Stimulated activated CD8-positive, alpha-beta memory T cell treated with anti-CD3 and anti-CD28 coated beads, Interleukin-4, amount 100 ng/mL, for 24 hours (primary cell): Measurements from ENCODE around the gene CFAP99.
"Not testable (repeated sequence)": the region's sequence is repeated elsewhere in the genome, so short reads cannot be mapped to it uniquely, and the experiment has no call there.

Source experiments
- DNase-seq: peaks from one replicate; pipeline ENCODE4 v3.0.0-alpha.2; 2020; ENCODE audit warnings: low read depth

The CFAP99 gene

DNA sequence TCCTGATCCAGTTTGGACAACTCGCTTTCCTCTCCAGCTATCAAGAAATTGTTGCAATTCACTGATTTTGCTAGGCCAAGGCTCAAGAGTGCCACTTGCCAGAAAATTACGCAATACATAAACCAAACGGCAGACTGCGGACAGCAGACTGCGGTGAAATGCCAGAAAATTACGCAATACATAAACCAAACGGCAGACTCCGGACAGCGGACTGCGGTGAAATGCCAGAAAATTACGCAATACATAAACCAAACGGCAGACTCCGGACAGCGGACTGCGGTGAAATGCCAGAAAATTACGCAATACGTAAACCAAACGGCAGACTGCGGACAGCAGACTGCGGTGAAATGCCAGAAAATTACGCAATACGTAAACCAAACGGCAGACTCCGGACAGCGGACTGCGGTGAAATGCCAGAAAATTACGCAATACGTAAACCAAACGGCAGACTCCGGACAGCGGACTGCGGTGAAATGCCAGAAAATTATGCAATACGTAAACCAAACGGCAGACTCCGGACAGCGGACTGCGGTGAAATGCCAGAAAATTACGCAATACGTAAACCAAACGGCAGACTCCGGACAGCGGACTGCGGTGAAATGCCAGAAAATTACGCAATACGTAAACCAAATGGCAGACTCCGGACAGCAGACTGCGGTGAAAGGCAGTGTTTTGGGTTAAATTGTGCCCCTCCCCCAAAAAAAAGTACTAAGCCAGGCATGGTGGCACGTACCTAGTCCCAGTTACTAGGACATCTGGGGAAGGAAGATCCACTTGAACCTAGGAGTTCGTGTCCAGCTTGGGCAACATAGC lies 11.4 kb downstream of the CFAP99 start:
- DNase-seq, result not testable (repeated sequence)

DNA sequence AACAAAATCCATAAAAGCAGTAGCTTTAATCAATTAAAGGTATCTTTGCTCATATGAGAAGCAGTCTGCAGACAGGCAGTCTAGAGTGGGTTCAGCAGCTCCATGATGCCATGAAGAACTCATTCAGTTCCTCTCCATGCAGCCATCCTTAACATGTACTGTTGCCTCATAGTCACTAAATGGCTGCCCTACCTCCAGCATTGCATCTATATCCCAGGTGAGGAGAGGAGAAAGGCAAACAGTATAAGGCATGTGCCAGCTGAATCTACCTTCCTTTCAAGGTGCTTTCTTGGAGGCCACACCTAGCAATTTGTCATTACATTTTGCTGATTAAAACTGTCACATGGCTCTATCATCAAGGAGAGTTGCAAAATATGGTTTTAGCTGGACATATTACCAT lies 13.2 kb downstream of the CFAP99 start:
- DNase-seq, result no peak

DNA sequence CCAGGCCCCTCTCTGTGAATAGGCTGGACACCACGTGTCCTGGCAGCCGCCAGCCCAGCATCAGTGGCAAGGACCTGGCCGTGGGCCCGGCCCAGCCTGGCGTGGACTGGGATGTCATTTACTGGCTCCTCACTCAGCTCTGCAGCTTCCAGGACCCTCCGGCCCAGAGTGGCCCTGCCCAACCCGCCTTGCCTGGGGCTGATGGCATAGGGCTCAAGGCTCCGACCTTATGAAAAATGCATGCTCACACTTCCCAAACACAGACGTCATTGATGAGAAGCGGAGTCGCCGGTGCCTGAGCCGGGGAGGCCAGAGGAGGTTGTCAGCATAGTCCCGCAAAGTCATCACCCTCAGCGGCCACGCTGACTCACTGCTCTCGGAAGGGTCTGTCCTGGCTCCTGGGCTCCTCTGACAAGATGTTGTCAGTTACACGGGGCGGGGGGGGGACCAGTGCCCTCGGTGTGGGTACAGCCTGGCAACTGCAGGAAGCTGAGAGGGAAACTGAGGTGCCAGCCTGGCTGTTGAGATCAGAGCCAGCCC lies 14.3 kb downstream of the CFAP99 start:
- DNase-seq, result no peak

DNA sequence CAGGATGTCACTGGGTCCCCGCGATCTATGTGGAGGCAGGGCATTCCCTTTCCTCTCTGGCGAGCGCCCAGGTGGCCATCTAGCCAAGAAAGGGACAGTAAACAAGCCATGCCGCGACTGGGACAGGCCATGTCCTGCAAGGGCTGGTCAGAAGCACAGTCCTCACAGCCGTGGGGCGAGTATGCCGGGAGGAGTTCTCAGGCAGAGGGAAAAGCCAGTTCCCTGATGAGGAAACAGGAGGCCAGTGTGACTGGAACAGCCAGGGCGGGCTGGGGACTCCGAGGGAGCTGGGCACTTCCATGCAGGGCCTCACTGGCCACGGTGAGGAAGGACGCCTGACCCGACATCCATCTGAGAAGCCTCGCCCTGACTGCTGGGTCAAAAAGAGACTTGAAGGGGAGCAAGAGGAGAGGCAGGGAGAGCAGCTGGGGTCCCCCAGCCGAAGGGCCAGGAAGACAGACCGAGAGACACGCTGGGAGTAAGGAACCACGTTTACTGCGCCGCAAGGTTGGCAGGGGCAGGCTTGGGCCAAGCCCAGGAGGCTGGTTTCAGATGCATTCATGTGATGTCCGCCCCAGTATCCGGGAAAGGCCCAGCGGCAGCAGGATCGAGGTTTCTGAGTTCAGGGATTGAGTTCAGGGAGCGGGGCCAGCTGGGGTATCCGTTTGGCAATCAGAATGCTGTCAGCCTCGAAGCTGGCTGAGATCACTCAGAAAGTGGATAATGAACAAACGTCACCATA lies 15.0 kb downstream of the CFAP99 start:
- no peak for DNase-seq

DNA sequence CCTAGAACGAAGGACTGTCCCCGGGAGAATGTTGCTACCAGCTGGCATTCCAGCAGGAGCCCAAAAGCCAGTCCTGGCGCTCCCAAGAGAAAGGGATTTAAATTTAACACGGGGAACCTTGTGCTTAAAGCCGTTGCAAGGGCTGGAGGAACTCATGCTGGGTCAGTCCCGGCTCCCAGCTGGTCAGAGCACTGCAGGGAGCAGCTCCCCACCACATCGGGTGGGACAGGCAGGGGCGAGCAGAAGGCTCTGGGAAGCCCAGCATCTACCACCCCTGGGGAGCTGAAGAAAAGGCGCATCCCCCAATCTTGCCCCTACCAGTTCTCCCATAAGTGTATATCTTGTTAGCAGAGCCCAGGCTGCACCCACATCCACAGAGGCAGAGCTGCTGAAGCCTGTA lies 15.7 kb downstream of the CFAP99 start:
- no peak for DNase-seq

DNA sequence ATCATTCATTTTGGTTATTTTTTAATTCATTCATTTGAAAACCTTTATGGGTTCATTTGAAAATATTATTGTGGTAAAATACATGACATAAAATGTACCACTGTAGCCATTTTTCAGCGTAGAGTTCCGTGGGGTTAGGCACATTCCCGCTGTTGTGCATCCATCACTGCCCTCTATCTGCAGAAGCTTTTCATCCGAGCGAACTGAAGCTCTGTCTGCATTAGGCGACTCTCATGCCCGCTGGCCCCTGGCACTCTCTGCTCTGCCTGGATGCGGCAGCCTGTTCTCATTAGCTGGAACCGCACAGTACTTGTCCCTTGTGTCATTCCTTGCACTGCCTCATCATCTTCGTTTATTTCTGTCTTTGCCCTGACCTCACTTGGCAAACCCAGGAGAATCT lies 17.5 kb downstream of the CFAP99 start:
- DNase-seq, result no peak

DNA sequence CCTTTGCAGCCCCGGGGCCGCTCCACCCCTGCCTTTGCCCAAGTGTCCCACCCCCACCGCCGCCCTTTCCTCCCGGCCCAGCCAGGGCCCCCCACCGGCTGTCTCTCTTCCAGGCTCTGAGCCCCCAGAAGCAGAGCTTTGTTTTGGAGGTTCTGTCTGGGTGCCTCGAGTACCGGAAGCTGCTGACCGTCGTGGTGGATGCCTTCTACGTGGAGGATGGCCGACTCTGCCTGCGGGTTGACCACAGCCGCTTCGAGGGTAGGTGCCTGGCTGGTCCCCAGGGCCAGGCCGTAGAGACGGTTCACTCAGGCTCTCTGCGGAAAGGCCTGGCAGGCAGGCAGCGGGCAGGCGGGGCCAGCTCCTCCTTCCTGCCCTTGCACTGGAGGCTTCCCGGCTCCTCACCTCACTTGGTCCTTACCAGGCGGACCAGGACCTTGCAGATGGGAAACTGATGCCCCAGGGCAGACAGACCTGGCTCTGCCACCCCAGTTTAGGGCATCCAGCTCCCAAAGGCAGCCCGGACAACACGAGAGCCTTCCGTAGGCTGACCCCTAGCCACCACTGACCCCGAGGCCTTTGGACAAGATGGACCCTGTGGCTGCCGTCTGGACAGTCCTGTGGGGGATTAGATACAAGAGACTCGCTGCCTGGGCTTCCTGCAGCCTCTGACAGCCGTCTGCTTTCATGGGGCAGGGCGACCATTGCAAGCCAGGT lies 18.2 kb downstream of the CFAP99 start:
- DNase-seq, result no peak

DNA sequence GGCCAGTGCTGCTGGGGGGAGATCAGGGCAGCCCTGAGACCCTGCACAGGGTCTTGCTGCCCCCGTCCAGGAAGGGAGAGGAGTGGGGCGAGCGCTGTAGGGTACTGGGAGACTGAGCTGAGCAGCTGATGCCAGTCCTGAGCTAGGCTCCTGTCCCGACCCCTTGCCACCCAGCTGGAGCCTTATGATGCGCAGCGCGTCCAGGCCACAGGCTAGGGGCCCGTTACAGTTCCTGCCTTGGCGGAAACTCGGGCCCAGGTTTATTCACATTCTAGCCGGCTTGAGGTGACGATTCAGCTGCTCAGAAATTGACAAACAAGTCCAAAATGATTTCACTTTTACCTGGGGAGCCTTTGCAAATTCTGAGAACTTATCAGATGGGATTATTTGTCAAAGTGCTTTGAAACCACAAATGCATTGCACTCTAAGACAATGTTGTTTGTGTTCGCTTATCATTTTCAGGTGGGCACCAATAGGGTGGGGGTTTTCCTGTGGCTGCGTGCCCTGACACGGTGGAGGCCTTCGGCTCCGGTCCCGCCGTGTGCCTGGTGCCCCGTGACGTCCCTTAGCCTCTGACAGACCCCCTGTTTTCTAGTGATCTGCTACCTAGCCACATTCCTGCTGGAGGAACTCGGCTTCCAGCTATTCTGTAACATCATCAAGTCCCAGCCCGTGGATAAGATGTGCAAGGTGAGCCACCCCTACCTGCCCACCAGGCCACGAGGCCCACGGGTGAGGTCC lies 18.9 kb downstream of the CFAP99 start:
- DNase-seq, result no peak

DNA sequence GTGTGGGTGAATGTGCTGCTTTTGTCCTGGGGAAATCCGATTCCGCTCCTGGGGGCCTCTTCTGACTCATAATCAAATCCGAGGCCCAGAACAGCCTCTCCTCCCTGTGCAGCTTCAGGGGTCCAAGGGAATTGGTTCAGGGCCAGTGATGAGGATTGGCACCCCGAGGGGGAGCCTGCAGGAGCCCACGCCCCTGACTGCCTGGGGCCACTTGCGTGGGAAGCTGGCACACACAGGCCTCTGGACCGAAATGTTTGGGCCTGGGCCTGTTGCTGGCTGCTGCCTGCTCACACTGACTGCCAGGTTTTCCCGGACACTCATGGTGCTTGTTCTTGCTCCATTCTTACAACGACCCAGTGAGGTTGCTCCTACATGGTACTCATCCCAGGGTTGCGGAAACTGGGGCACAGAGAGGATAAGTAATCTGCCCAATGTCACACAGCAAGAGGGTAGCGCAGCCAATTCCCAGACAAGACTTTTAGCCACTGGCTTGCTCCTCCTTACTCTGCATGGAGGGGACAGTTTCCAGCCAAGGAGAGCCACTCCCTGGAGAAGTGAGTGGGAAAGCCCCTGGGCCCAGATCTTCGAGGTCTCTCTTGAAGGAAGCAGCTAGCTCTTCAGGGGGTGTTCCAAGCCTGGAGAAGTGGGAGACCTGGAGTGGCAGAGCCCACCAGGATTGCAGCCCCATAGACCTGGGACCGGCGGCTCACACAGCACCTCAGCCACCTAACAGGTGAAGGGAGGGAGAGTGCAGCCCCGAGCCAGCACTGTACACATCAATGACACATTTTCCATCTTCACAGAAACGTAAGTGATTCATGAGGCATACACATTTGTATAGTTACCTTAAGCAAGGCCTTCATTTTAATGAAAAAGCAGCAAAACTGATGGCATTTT lies 20.3 kb downstream of the CFAP99 start:
- no peak for DNase-seq

DNA sequence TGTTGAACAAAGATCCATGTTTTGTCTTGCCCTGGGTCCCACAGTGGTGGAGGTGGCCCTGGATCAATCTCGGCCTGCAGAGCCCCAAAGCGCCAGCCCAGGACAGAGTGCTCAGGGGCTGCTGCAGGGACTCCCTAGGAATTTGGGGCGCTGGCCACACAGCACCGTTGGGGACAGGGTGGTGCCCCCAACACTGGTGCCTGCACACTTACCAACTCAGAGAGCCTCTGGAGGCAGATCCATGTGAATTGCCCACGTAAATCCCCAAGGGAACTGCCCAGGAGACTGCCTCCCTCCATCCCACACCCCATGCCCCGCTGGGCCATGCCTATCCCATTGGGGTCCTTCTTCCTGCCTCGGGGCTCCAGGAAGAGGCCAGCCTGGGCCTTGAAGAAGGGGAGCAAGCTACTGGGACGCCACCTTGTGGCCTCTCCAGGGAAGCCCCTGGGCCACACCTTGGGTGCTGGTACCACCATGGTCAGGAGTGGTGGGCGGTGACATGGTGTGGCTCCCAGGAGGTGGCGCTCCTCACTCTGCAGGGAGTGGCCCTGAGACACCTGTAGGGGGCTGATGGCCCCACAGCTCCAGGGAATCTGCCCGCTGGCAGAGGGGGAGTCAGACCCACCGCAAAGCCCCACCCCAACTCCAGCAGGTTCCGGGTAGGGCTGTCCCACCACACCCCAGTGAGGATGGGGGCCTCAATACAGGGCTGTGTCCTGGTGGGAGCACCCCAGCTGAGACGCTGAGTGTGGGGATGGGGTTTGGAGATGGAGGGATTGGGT lies 22.8 kb downstream of the CFAP99 start:
- DNase-seq, result peak; percentile 64

DNA sequence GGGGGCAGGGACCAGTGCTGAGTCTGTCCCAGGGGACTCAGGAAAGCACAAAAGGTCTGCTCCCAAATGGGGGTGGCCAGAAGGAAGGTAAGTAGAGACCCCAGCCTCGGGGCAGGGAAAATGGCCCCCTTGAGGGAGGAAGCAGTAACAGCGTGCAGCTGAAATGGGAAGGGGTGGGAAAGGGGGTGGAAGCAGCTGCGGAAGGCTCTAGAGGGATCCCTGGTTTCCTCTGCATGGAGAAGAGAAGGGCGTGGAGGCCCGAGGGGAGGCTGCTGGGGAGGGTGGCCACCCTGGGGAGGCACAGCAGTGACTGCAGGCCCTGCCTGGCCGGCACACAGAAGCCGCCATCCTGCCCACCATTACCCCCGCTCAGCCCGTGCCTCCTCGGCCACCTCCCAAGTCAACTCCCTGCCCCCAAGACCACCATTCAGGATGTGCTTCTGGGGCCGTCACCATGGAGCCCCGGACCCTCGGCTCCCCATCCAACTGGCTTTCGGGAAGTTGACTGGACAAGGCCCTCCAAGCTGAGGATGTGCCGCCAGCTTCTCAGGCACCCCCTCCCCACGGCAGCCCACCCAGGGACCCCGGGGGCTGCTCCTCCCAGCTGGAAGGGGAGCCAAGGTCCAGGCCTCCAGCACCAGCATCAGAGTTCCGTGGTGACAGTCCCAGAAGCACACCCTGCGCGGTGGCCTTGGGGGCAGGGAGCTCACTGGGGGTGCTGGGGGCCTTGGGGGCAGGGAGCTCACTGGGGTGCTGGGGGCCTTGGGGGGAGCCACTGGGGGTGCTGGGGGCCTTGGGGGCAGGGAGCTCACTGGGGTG lies 23.6 kb downstream of the CFAP99 start:
- no peak for DNase-seq

DNA sequence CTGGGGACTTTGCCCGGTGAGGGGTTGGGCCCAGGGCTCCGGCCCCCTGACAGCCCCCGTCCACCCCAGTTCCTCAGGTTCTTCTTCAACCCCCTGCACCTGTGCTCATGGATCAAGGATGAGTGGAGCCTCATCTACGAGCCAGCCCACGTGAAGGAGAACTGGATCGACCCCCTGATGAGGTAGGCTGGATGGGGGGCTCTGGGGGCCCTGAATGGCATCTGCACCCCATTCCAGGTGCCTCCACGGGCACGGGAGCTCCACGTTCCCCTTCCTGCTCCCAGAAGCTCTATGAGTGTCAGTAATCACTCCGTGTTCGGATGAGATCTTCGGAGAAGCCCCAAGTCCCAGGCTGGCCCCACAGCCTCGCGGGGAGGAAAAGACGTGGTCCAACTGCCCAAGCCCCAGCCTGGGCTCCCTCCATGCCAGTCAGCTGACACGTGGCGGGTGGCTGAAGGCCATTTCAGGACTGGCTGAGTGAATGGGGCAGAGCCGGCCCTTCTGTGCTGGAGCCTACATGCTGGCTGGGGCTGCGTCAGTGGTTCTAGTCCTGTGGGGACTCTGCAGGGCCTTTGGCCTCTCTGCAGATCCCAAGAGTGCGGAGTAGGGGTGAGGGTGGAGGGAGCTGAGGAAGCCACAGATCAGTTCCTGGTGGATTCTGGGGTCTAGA lies 24.4 kb downstream of the CFAP99 start:
- DNase-seq, result no peak

DNA sequence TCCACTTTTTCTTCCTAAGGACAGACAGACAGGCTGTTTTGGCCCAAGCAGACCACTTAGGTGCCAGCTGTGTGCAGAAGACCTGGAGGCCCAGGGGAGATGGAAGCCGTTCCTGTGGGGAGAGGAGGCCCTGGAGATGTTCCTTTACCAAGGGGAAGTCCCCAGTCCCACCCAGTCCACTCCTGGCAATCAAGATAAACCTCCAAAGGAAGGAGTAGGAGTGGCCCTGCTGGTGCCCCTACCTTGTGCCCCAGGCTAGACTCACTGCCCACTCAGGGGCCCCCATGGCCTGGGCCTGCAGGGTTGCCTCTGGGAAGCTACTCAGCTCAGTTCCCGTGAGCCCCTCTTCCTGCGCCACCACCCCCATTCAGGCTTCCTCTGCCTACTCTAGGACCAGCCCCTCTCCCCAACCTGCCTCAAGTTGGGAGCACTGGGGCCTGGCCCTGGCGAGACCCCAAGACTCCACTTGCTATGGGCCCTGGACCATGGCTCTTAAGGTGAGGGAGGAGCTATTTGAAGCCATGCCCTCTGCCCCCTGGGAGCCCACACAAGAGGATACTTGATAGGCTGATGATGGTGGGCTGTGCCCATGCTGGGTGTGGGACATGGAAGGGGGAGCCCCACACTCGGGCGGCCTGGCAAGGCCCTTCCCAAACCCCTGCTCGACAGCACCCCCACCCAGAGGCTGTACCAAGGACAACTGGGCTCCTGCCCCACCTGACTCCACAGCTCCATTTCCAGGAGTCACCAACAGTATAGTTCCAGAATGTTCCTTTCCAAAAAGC lies 25.4 kb downstream of the CFAP99 start:
- no peak for DNase-seq

DNA sequence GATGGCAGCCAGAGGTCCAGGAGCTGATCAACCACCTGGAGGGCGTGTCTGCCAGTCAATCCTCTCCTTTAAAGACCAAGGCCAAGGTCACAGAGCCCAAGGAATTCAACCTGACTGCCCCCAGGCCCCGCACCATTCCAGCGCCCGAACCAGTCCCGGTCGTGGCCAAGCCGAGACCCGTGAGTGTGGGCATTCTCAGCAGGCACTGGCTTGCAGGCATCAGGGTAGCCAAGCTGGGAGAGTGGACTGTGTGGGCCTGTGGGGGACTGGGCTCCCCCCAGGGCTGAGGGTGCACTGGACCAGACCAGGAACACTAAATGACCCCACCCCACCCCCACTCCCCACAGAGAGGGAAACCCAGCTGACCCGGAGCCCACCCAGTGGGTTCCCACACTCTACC lies 26.4 kb downstream of the CFAP99 start:
- DNase-seq, result no peak

DNA sequence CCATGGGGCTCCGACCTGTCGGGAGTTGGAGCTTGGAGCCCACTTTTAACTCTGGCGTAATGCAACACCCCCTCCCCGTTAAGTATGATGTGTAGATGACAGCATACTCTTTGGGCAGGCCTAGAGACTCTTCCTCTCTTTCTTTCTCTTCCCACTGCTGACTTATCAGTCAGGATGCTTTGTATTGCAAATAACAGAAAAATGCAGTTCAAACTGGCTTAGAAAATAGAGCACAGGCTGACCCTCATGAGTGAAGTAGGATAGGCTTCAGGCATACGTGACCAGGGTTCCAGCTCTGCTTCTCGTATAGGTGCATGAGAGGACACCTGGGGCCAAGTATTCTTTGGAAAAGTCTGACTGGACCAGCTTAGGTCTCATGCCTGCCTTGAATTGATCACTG lies 26.8 kb downstream of the CFAP99 start:
- DNase-seq, result no peak

DNA sequence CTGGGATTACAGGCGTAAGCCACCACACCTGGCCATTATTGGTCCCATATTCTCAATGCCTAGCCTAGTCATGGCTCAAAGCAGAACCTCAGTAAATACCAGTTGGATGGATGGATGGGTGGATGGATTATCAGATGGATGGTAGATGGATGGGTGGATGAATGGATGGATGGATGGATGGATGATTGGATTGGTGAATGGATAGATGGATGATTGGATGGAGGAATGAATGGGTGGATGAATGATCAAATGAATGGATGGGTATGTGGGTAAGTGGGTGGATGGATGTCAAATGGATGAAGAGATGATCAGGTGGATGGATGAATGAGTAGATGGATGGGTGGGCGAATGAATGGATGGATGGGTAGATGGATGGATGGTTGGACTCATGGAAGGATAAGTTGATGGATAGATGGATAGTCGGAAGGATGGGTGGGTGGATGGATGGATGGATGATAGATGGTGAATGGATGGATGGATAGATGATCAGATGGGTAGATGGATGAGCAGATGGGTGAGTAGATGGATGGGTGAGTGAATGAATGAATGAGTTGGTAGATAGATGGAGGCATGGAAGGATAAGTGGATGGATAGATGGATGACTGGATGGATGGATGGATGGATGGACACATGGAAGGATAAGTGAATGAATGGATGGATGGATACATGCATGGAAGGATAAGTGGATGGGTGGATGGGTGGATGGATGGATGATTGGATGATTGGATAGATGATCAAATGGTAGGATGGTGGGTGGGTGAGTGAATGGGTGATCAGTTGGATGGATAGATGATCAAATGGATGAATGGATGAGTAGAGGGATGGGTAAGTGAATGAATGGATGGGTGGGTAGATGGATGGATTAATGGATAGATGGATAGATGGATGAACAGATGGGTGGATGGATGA lies 28.2 kb downstream of the CFAP99 start:
- DNase-seq, result no peak

DNA sequence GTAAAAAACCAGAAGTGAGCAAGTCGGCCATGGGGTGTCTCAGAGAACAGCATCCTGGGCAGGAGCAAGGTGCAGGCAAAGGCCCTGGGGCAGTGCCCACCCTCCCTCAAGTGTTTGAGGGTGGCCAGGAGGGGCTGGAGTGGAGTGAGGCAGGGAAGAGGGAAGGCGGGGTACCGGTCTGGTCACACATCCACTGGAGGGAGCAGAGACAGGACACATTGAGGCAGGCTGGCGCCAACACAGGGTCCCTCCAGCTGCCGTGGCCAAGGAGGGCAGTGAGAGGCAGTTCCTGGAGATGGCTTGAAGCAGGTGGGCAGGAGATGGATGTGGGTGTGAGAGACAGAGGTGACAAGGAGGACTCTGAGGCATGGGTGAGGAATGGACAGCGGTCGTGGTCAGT lies 29.8 kb downstream of the CFAP99 start:
- no peak for DNase-seq
